ENCODE results near the gene SPPL2B. TPM values are rescaled to one million over a fixed set of nuclear protein-coding genes. Genes with fewer than 3 reads are reported as not detected.

SPPL2B gene
- total and polyA plus RNA-seq, 10 donors, result 40.5 to 111 (median 78.1) TPM

- Histone ChIP-seq H3K9me3 (no peaks in the 10 kb centered on the region), H3K36me3 (peaks cover 0 to 55% (median 35%) of the 10 kb centered on the region in 6 donors), H3K4me3 (no peak overlapping the region), H3K27ac (no peak overlapping the region), H3K27me3 (replicated peaks in 1 of 7) (no peaks in the 10 kb centered on the region), H3K4me1 (peaks cover 10 to 30% (median 23%) of the 10 kb centered on the region in 6 donors)
- 89 to 95% (median 91%) methylated on average over 25 to 33 of the region's 33 CpGs for WGBS, 5 donors
- intact Hi-C loops (cut with DNase I; ENCODE audit: low total_unique reads), result no loop called here
- no peak for DNase-seq
- TF ChIP-seq POLR2AphosphoS5 (IDR thresholded peaks at IDR 0.05), result no peak
- TF ChIP-seq POLR2A (IDR thresholded peaks at IDR 0.05), result no peak
Observed at GRCh38 chr19:2336528-2337328, 8.2 kb downstream of the SPPL2B start.

- 60 to 88% (median 82%) methylated on average over 4 to 19 of the region's 19 CpGs for WGBS, 5 donors
- no peaks in the 10 kb centered on the region for H3K27me3 ChIP-seq (replicated peaks in 1 of 7)
- H3K27ac ChIP-seq, result no peak overlapping the region
- TF ChIP-seq POLR2AphosphoS5 (IDR thresholded peaks at IDR 0.05) (peak in 1 of 3 donors; percentile 48), CTCF (IDR thresholded peaks at IDR 0.05 in 8 of 11, conservative IDR thresholded peaks at IDR 0.05 in 3 of 11) (no peak)
- no peak overlapping the region for H3K4me3 ChIP-seq
- H3K4me1 ChIP-seq, result peaks cover 9 to 24% (median 17%) of the 10 kb centered on the region in 6 donors
- intact Hi-C loops (cut with DNase I; ENCODE audit: low total_unique reads), result no loop called here
- H3K9me3 ChIP-seq, result no peaks in the 10 kb centered on the region
- peaks cover 0 to 61% (median 40%) of the 10 kb centered on the region in 6 donors for H3K36me3 ChIP-seq
- DNase-seq, result no peak
Observed at GRCh38 chr19:2337329-2337707, 8.8 kb downstream of the SPPL2B start.

DNA sequence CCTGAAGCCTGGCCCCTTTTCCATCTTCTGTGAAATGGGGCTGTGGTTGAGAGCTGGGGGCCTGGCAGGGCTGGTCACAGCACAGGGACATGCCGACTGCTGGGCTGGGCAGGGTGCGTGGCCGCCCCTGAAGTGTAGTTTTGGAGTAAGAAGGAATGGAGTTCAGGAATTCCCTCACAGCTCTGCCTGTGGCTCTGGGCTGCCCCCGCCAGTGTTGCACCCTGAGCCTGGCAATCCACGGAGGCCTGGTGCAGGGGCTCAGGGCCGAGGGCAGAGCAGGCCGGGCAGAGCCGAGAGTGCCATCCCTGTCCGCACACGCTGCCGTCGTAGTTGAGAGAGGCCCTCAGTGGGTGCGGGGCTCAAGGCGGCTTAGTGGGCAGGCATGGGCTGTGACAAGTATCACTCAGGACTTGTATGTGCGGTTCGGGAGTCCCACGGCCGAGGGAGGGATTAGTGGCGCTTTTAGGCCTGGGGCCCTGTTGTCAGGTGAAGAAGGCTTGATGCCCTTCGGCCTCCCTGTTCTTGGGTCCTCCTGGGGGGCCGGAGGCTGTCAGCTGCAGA lies 9.7 kb downstream of the SPPL2B start:
- intact Hi-C loops (cut with DNase I; ENCODE audit: low total_unique reads), result no loop called here
- TF ChIP-seq POLR2A (IDR thresholded peaks at IDR 0.05) (no peak), POLR2AphosphoS5 (IDR thresholded peaks at IDR 0.05) (no peak), CTCF (IDR thresholded peaks at IDR 0.05 in 8 of 11, conservative IDR thresholded peaks at IDR 0.05 in 3 of 11) (no peak)
- Histone ChIP-seq H3K27me3 (replicated peaks in 1 of 7) (no peaks in the 10 kb centered on the region), H3K27ac (no peak overlapping the region), H3K36me3 (peaks cover 0 to 69% (median 46%) of the 10 kb centered on the region in 6 donors), H3K4me3 (no peak overlapping the region), H3K4me1 (peaks cover 6 to 18% (median 10%) of the 10 kb centered on the region in 6 donors), H3K9me3 (no peaks in the 10 kb centered on the region)
- no peak for DNase-seq
- 94 to 97% (median 94%) methylated on average over 17 to 21 of the region's 21 CpGs for WGBS, 5 donors

DNA sequence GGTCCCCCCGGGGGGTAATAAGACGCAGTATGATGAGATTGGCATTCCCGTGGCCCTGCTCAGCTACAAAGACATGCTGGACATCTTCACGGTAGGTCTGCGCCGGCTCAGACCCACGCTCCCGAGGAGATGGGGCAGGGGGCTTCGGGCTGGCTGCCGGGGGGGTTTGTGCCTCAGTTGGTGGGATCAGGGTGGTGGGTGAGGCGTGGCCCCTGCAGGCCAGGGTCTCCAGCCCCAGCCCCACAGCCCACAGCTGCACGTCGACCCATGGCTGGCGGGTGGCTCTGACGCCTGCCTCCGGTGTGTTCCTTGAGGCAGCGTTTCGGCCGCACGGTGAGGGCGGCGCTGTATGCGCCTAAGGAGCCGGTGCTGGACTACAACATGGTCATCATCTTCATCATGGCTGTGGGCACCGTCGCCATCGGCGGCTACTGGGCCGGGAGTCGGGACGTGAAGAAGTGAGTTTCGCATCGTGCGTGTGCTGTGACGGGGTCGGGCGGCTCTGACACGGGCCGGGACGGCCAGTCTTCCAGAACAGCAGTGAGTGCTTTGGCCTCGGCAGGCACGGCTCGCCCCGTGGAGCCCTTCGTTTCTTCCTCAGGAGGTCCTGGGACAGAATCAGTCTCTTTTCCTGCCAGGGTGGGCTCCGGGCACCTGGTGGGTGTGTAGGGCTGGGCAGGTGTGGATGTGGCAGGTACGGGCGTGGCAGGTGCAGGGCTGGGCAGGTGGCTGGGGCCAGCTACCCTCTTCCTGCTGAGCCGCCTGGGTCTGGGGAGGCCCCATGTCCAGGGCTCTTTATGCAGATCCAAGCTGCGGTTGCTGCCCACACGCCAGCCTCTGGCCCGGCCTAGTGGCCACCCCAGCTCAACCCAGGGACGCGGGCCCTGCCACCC lies 10.5 kb downstream of the SPPL2B start:
- H3K36me3 ChIP-seq, result peaks cover 0 to 76% (median 48%) of the 10 kb centered on the region in 6 donors
- no peak overlapping the region for H3K27ac ChIP-seq
- peaks cover 0 to 9% (median 2%) of the 10 kb centered on the region in 6 donors for H3K4me1 ChIP-seq
- no peaks in the 10 kb centered on the region for H3K27me3 ChIP-seq (replicated peaks in 1 of 7)
- DNase-seq, result no peak
- intact Hi-C loops (cut with DNase I; ENCODE audit: low total_unique reads), result no loop called here
- H3K9me3 ChIP-seq, result no peaks in the 10 kb centered on the region
- no peak overlapping the region for H3K4me3 ChIP-seq
- 92 to 97% (median 96%) methylated on average over 45 to 54 of the region's 54 CpGs for WGBS, 5 donors
- TF ChIP-seq POLR2A (IDR thresholded peaks at IDR 0.05) (no peak), POLR2AphosphoS5 (IDR thresholded peaks at IDR 0.05) (no peak), CTCF (IDR thresholded peaks at IDR 0.05 in 8 of 11, conservative IDR thresholded peaks at IDR 0.05 in 3 of 11) (no peak)
